ENCODE measurements around the gene LRCOL1. TPM values are rescaled to one million over a fixed set of nuclear protein-coding genes. Genes with fewer than 3 reads are reported as not detected.
A peak's percentile ranks its signal among the peaks of the same experiment; 100 is the strongest.

LRCOL1 gene
- total and polyA plus RNA-seq, 4 donors, result 0.47 to 0.72 (median 0.59) TPM; not detected in 1

DNA sequence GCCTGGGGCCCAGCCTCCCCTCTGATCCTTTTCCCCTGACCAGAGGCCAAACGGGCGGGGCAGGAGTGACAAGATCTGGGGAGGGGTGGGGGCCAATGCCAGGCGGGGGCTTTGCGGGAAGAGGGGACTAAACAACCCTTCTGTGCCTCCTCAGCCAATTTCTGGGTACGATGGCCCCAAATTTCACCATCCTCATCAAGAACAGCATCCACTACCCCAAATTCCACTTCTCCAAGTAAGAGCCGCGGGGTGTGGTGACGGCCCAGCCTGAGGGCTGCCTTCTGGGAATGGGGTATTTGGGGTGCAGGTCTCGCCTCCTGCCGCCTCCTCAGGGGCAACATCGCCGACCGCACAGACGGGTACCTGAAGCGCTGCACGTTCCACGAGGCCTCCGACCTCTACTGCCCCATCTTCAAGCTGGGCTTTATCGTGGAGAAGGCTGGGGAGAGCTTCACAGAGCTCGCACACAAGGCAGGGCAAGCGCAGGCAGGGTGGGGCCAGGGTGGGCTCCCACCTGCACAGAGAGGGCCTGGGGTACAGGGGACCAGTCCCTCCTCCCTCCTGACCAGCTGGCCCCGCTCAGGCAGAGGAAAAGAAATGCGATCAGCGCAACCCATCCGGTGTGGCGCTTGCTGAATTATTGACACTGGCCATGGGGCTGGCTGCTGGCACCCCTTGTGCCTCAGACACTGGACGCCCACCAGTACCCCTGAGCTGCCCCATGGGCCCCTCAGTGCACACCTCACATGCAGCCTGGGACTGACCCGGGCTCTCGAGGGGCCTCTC lies 9.9 kb upstream of the LRCOL1 start:
- peaks cover 12% of the 10 kb centered on the region for H3K4me1 ChIP-seq (ENCODE audit: control insufficient read depth, insufficient read depth, low read length)
- no peak for DNase-seq (ENCODE audit: low read depth in 4 of 6, low spot score in 6 of 6)
- H3K27me3 ChIP-seq (ENCODE audit: control insufficient read depth, insufficient read depth, low read length), result peaks cover 50% of the 10 kb centered on the region
- H3K9me3 ChIP-seq (ENCODE audit: control insufficient read depth, insufficient read depth, low read length), result peaks cover 1% of the 10 kb centered on the region
- WGBS (ENCODE audit: insufficient coverage), result 55% methylated on average over 21 of the region's 29 CpGs
- H3K27ac ChIP-seq (ENCODE audit: low read depth, low read length), result no peak overlapping the region
- no peak overlapping the region for H3K4me3 ChIP-seq (ENCODE audit: low read depth, low read length)
- H3K36me3 ChIP-seq (ENCODE audit: control insufficient read depth, insufficient read depth, low read length), result peaks cover 36% of the 10 kb centered on the region

DNA sequence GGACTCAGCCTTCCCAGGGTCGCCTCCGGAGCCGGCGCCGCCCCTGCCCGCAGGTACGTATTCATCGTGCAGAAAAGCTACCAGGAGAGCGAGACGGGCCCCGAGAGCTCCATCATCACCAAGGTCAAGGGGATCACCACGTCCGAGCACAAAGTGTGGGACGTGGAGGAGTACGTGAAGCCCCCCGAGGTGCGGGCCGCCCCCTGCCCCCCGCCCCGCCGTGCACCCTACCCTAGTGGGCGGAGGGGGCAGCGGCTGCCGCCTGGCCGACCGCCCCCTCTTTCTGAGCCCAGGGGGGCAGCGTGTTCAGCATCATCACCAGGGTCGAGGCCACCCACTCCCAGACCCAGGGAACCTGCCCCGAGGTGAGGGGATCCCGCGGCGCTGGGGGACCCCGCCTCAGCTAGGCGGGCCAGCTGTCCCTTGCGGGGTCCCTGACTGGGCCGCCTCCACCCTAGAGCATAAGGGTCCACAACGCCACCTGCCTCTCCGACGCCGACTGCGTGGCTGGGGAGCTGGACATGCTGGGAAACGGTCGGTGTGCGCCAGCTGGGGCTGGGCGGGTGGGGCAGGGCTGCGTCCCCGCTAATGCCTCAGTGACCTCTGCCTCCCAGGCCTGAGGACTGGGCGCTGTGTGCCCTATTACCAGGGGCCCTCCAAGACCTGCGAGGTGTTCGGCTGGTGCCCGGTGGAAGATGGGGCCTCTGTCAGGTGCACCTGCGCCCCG lies 9.2 kb upstream of the LRCOL1 start:
- peaks cover 1% of the 10 kb centered on the region for H3K9me3 ChIP-seq (ENCODE audit: control insufficient read depth, insufficient read depth, low read length)
- no peak overlapping the region for H3K4me3 ChIP-seq (ENCODE audit: low read depth, low read length)
- WGBS (ENCODE audit: insufficient coverage), result 12% methylated on average over 53 of the region's 53 CpGs
- H3K27me3 ChIP-seq (ENCODE audit: control insufficient read depth, insufficient read depth, low read length), result peaks cover 52% of the 10 kb centered on the region
- peaks cover 12% of the 10 kb centered on the region for H3K4me1 ChIP-seq (ENCODE audit: control insufficient read depth, insufficient read depth, low read length)
- no peak overlapping the region for H3K27ac ChIP-seq (ENCODE audit: low read depth, low read length)
- peaks cover 29% of the 10 kb centered on the region for H3K36me3 ChIP-seq (ENCODE audit: control insufficient read depth, insufficient read depth, low read length)
- DNase-seq (ENCODE audit: low read depth in 4 of 6, low spot score in 6 of 6), result no peak

DNA sequence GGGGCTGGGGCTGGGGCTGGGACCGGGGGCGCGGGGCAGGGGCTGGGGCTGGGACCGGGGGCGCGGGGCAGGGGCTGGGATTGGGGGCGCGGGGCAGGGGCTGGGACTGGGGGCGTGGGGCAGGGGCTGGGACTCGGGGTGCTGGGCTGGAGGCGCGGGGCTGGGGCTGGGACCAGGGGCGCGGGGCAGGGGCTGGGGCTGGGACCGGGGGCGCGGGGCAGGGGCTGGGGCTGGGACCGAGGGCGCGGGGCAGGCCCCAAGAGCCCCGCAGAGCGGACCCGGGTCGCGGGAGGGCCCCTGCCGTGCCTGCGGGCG lies 8.6 kb upstream of the LRCOL1 start:
- DNase-seq (ENCODE audit: low read depth in 4 of 6, low spot score in 6 of 6), result no peak
- Histone ChIP-seq H3K27me3 (ENCODE audit: control insufficient read depth, insufficient read depth, low read length) (peaks cover 52% of the 10 kb centered on the region), H3K4me1 (ENCODE audit: control insufficient read depth, insufficient read depth, low read length) (peaks cover 12% of the 10 kb centered on the region), H3K27ac (ENCODE audit: low read depth, low read length) (no peak overlapping the region), H3K36me3 (ENCODE audit: control insufficient read depth, insufficient read depth, low read length) (peaks cover 24% of the 10 kb centered on the region), H3K9me3 (ENCODE audit: control insufficient read depth, insufficient read depth, low read length) (peaks cover 1% of the 10 kb centered on the region), H3K4me3 (ENCODE audit: low read depth, low read length) (no peak overlapping the region)
- 4% methylated on average over 15 of the region's 28 CpGs for WGBS (ENCODE audit: insufficient coverage)

DNA sequence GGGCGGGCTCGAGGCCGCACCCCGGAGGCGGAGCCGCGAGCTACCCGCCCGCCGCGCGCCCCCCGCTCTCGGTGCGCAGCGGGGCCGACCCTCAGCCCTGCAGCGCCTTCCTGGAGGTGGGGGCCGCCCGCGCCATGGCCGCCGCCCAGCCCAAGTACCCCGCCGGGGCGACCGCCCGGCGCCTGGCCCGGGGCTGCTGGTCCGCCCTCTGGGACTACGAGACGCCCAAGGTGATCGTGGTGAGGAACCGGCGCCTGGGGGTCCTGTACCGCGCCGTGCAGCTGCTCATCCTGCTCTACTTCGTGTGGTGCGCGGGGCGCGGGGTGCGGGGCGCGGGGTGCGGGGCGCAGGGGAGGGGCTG lies 8.3 kb upstream of the LRCOL1 start, which contains the start of gene P2RX2:
TSS of gene P2RX2 (plus strand) at position 94 of the 361 bp plus-strand sequence. CDS start at position 135, 41 bp downstream.
- H3K4me3 ChIP-seq (ENCODE audit: low read depth, low read length), result no peak within 1 kb of the TSS
- no peak for DNase-seq (ENCODE audit: low read depth in 4 of 6, low spot score in 6 of 6)

DNA sequence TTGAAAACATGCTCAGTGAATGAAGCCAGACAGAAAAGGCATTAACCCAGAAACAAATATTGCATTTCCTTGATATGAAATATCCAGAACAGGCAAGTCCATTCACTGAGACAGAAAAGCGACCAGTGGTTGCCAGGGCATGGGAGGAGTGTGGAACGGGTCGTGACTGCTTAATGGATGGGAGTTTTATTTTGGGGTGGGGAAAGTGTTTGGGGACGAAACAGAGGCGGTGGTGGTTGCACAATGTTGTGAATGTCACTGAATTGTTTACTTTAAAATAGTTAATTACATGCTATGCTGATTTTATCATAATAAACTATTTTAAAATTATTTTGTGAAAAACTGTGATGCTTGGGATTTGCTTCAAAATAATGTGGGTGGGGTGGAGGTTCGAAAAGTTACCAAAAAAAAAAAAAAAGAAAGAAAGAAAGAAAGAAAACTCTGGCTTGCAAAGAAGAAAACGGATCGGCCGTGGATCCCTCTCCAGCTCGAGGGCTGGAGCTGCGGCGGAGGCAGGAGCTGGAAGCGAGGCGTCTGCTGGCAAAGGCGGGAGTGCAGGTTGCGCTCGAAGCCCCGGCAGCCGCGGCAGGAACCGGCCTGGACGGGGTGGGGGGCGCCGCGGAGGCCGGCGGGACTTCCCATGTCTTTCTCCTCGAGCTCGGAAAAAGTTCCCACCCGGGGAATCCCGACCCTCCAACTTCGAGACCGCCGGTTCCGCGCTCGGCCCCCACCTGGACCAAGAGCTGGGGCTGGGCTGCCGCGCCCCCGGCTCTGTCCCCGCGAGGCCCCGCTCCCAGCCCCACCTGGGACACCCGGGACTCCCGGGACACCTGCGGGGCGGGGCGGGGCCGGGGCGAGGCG lies 7.7 kb upstream of the LRCOL1 start:
- DNase-seq (ENCODE audit: low read depth in 4 of 6, low spot score in 6 of 6), result no peak
- H3K27ac ChIP-seq (ENCODE audit: low read depth, low read length), result no peak overlapping the region
- 3% methylated on average over 48 of the region's 51 CpGs for WGBS (ENCODE audit: insufficient coverage)
- H3K4me3 ChIP-seq (ENCODE audit: low read depth, low read length), result no peak overlapping the region
- H3K27me3 ChIP-seq (ENCODE audit: control insufficient read depth, insufficient read depth, low read length), result peaks cover 52% of the 10 kb centered on the region
- peaks cover 14% of the 10 kb centered on the region for H3K36me3 ChIP-seq (ENCODE audit: control insufficient read depth, insufficient read depth, low read length)
- peaks cover 1% of the 10 kb centered on the region for H3K9me3 ChIP-seq (ENCODE audit: control insufficient read depth, insufficient read depth, low read length)
- peaks cover 12% of the 10 kb centered on the region for H3K4me1 ChIP-seq (ENCODE audit: control insufficient read depth, insufficient read depth, low read length)

More for the DNA sequence above, 8.3 kb upstream of the LRCOL1 start, which contains the start of gene P2RX2:
- peaks cover 20% of the 10 kb centered on the region for H3K36me3 ChIP-seq (ENCODE audit: control insufficient read depth, insufficient read depth, low read length)
- H3K4me1 ChIP-seq (ENCODE audit: control insufficient read depth, insufficient read depth, low read length), result peaks cover 12% of the 10 kb centered on the region
- no peak within 1 kb of the TSS for H3K27ac ChIP-seq (ENCODE audit: low read depth, low read length)
- WGBS (ENCODE audit: insufficient coverage), result 2% methylated on average over 35 of the region's 49 CpGs
- H3K9me3 ChIP-seq (ENCODE audit: control insufficient read depth, insufficient read depth, low read length), result peaks cover 1% of the 10 kb centered on the region
- H3K27me3 ChIP-seq (ENCODE audit: control insufficient read depth, insufficient read depth, low read length), result peaks cover 52% of the 10 kb centered on the region

DNA sequence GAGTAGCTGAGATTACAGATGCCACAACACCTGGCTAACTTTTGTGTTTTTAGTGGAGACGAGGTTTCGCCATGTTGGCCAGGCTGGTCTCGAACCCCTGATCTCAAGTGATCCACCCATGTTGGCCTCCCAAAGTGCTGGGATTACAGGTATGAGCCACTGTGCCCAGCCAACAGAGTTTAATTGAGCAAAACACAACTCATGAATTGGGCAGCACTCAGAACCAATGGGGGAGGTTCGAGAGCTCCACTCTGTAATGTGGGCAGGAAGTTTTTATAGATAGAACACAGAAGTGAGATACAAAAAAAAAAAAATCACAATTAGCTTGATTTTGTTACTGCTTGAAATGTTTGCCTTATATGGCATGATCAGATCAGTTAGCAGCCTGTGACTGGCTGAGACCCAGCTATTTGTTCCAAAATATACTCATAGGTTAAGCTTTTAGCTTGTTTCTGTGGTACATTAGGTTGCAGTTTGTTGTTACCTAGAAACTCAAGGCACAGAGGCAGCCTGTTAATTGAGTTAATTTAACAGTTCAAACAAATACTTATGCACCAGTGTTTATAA lies 6.8 kb upstream of the LRCOL1 start:
- H3K4me1 ChIP-seq (ENCODE audit: control insufficient read depth, insufficient read depth, low read length), result peaks cover 7% of the 10 kb centered on the region
- H3K27me3 ChIP-seq (ENCODE audit: control insufficient read depth, insufficient read depth, low read length), result peaks cover 54% of the 10 kb centered on the region
- DNase-seq (ENCODE audit: low read depth in 4 of 6, low spot score in 6 of 6), result no peak
- peaks cover 1% of the 10 kb centered on the region for H3K9me3 ChIP-seq (ENCODE audit: control insufficient read depth, insufficient read depth, low read length)
- 89% methylated on average over 3 of the region's 4 CpGs for WGBS (ENCODE audit: insufficient coverage)
- H3K4me3 ChIP-seq (ENCODE audit: low read depth, low read length), result no peak overlapping the region
- no peak overlapping the region for H3K27ac ChIP-seq (ENCODE audit: low read depth, low read length)
- peaks cover 6% of the 10 kb centered on the region for H3K36me3 ChIP-seq (ENCODE audit: control insufficient read depth, insufficient read depth, low read length)

DNA sequence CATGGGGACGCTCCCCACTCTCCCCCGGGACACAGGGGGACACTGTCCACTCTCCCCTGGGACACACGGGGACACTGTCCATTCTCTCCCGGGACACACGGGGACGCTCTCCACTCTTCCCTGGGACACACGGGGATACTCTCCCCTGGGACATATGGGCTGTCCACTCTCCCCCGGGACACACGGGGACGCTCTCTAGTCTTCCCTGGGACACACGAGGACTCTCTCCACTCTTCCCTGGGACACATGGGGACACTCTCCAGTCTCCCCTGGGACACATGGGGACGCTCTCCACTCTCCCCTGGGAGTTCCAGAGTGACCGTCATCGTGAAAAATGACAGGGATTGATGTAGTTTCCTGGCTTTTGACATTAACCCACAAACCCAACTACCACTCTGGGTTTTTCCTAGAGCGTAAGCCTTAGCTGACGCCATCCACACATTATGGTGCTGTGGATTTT lies 5.2 kb upstream of the LRCOL1 start:
- DNase-seq (ENCODE audit: low read depth in 4 of 6, low spot score in 6 of 6), result no peak
- Histone ChIP-seq H3K36me3 (ENCODE audit: control insufficient read depth, insufficient read depth, low read length) (no peaks in the 10 kb centered on the region), H3K9me3 (ENCODE audit: control insufficient read depth, insufficient read depth, low read length) (peaks cover 1% of the 10 kb centered on the region), H3K4me1 (ENCODE audit: control insufficient read depth, insufficient read depth, low read length) (peaks cover 11% of the 10 kb centered on the region), H3K27me3 (ENCODE audit: control insufficient read depth, insufficient read depth, low read length) (peaks cover 56% of the 10 kb centered on the region), H3K27ac (ENCODE audit: low read depth, low read length) (no peak overlapping the region), H3K4me3 (ENCODE audit: low read depth, low read length) (no peak overlapping the region)
- 80% methylated on average over 11 of the region's 16 CpGs for WGBS (ENCODE audit: insufficient coverage)

DNA sequence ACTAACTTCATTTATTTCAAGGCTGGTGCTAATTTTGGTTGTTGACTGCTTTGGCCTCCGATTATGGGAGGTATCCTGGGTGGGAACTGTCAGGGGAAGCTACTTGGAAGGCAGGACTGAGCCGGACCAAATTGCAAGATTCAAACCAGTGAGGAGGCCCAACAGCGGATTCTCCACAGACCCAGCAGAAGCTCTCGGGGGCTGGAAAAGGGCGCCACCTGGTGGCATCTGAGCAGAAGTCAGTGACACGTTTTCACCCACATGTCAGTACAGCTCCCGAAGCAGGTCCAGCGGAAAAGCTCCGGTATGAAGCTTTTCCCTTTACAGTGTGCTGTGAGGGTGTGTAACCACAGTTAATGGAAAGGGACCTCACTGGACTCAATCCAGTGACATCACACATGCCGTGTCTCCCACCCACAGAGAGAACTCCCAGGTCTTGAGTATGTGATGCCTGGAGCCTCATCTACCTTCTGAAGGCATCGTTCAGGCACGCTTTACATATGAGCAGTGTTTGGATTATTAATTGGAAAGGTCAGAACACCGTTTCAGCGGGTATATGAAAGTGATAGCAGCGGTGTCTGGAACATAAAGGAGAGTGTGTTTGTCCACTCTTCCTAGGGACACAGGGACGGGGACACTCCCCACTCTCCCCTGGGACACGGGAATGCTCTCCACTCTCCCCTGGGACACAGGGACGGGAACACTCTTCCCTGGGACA lies 4.6 kb upstream of the LRCOL1 start:
- H3K4me1 ChIP-seq (ENCODE audit: control insufficient read depth, insufficient read depth, low read length), result peaks cover 17% of the 10 kb centered on the region
- H3K4me3 ChIP-seq (ENCODE audit: low read depth, low read length), result no peak overlapping the region
- H3K36me3 ChIP-seq (ENCODE audit: control insufficient read depth, insufficient read depth, low read length), result no peaks in the 10 kb centered on the region
- peak in 5 of 6 donors; percentile 66 to 92 (median 78) for DNase-seq (ENCODE audit: low read depth in 4 of 6, low spot score in 6 of 6)
- H3K27ac ChIP-seq (ENCODE audit: low read depth, low read length), result no peak overlapping the region
- peaks cover 55% of the 10 kb centered on the region for H3K27me3 ChIP-seq (ENCODE audit: control insufficient read depth, insufficient read depth, low read length)
- H3K9me3 ChIP-seq (ENCODE audit: control insufficient read depth, insufficient read depth, low read length), result peaks cover 1% of the 10 kb centered on the region
- 21% methylated on average over 10 of the region's 18 CpGs for WGBS (ENCODE audit: insufficient coverage)
